HG02938 (cell line): ENCODE data around the gene TMEM87B.

Experiments used
- ATAC-seq: cut with Tn5 transposase; IDR thresholded peaks from one replicate; pipeline ENCODE4 v1.9.1; 2021; ENCODE audit warnings: mild to moderate bottlenecking, moderate library complexity; ENCODE audit not compliant: unreplicated experiment

The TMEM87B gene

GRCh38 chr2:112163541-112163981 is 108.5 kb downstream of the TMEM87B start:
- no peak for ATAC-seq

GRCh38 chr2:112164876-112165275 is 109.8 kb downstream of the TMEM87B start:
- no peak for ATAC-seq

GRCh38 chr2:112165296-112165695 is 110.2 kb downstream of the TMEM87B start:
- no peak for ATAC-seq

- ATAC-seq, result no peak
These were observed 111.9 kb downstream of the TMEM87B start for GRCh38 chr2:112166806-112167499.

GRCh38 chr2:112168422-112169124 is 113.5 kb downstream of the TMEM87B start:
- ATAC-seq, result no peak
